Muscle layer of duodenum (tissue), 2 donors: ENCODE measurements around the gene IL23A.

Experiments
- H3K27ac ChIP-seq: one replicate; pipeline ENCODE4 v1.7.0; 2013; ENCODE audit warnings: mild to moderate bottlenecking, low read length
- H3K27me3 ChIP-seq: one replicate; pipeline ENCODE4 v1.7.0; 2013; ENCODE audit warnings: low read depth, mild to moderate bottlenecking, control low read depth, low read length
- H3K36me3 ChIP-seq, 2 donors: one replicate each; pipeline ENCODE4 v1.7.0; 2013; ENCODE audit warnings: low read length in 2 of 2, control low read depth in 1 of 2, mild to moderate bottlenecking in 1 of 2; ENCODE audit not compliant: insufficient read depth in 2 of 2, control insufficient read depth in 1 of 2
- H3K4me1 ChIP-seq, 2 donors: one replicate each; pipeline ENCODE4 v1.7.0; 2013; ENCODE audit warnings: low read length in 2 of 2, mild to moderate bottlenecking in 2 of 2, control low read depth in 1 of 2, moderate library complexity in 1 of 2; ENCODE audit not compliant: insufficient read depth in 2 of 2, control insufficient read depth in 1 of 2
- H3K4me3 ChIP-seq, 2 donors: one replicate each; pipeline ENCODE4 v1.7.0; 2013; ENCODE audit warnings: low read length in 2 of 2, low read depth in 1 of 2, mild to moderate bottlenecking in 1 of 2
- H3K9me3 ChIP-seq, 2 donors: one replicate each; pipeline ENCODE4 v1.7.0; 2013; ENCODE audit warnings: low read length in 2 of 2, control low read depth in 1 of 2, mild to moderate bottlenecking in 1 of 2; ENCODE audit not compliant: control insufficient read depth in 1 of 2
- donor health status: healthy.

IL23A gene

DNA sequence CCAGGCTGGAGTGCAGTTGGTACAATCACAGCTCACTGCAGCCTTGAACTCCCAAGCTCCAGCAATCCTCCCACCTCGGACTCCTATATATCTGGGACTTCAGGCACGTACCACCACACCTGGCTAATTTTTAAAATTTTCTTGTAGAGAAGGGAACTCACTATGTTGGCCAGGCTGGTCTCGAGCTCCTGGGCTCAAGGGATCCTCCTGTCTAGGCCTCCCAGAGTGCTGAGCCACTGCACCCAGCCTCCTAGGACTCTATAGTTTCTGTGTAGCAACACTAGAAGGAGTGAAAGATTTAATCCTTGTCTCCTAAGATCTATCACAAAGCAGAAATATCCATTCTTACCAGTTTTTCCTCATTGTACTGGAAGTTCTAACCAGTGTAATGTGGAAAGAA, 28.3 kb downstream of the IL23A start:
- Histone ChIP-seq H3K4me1 (no peaks in the 10 kb centered on the region), H3K27me3 (no peaks in the 10 kb centered on the region), H3K4me3 (no peak overlapping the region), H3K9me3 (no peaks in the 10 kb centered on the region), H3K36me3 (no peaks in the 10 kb centered on the region), H3K27ac (no peak overlapping the region)

DNA sequence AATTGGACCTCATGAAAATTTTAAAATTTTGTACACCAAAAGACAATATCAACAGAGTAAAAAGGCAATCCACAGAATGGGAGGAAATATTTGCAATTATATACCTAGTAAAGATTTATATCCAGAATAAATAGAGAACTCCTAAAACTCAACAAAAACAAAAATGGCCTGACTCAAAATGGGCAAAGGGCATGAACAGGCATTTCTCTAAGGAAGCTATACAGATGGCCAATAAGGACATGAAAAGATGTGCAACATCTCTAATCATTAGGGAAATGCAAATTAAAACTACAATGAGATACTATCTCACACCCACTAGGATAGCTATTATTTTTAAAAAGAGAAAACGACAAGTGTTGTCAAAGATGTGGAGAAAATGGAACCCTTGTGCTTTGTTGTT, 34.8 kb downstream of the IL23A start:
- no peaks in the 10 kb centered on the region for H3K36me3 ChIP-seq
- no peak overlapping the region for H3K27ac ChIP-seq
- no peaks in the 10 kb centered on the region for H3K4me1 ChIP-seq
- H3K4me3 ChIP-seq: no peak overlapping the region
- H3K9me3 ChIP-seq: no peaks in the 10 kb centered on the region
- H3K27me3 ChIP-seq: no peaks in the 10 kb centered on the region

DNA sequence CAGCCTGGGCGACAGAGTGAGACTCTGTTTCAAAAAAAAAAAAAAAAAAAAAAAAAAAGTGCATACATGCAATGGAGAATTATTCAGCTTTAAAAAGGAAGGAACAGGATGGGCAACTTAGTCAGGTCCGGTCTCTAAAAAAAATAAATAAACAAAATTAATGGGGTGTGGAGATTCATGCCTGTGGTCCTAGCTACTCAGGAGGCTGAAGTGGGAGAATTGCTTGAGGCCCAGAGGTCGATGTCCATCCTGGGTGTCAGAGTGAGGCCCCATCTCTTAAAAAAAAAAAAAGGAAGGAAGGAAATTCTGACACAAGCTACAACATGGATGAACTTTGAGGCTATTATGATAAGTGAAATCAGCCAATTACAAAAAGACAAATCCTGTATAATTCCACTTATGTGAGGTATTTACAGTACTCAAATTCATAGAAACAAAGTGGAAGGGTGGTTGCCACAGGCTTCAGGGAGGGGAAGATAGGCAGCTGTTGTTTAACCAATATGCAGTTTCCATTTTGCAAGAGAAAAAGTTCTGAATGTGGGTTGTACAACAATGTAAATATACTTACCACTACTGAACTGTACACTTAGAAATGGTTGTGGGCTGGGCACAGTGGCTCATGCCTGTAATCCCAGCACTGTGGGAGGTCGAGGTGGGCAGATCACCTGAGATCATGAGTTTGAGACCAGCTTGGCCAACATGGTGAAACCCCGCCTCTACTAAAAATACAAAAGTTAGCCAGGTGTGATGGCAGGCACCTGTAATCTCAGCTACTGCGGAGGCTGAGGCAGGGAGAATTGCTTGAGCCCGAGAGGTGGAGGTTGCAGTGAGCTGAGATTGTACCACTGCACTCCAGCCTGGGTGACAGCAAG, 36.3 kb downstream of the IL23A start:
- H3K27me3 ChIP-seq: no peaks in the 10 kb centered on the region
- no peak overlapping the region for H3K4me3 ChIP-seq
- H3K36me3 ChIP-seq: no peaks in the 10 kb centered on the region
- no peaks in the 10 kb centered on the region for H3K9me3 ChIP-seq
- no peaks in the 10 kb centered on the region for H3K4me1 ChIP-seq
- no peak overlapping the region for H3K27ac ChIP-seq

GRCh38 chr12:56375598-56376434, 37.1 kb downstream of the IL23A start:
- no peak overlapping the region for H3K27ac ChIP-seq
- no peaks in the 10 kb centered on the region for H3K9me3 ChIP-seq
- no peak overlapping the region for H3K4me3 ChIP-seq

GRCh38 chr12:56377310-56377988, 38.8 kb downstream of the IL23A start:
- no peaks in the 10 kb centered on the region for H3K9me3 ChIP-seq
- no peaks in the 10 kb centered on the region for H3K36me3 ChIP-seq
- no peak overlapping the region for H3K4me3 ChIP-seq
- H3K27ac ChIP-seq: no peak overlapping the region
- no peaks in the 10 kb centered on the region for H3K27me3 ChIP-seq
- no peaks in the 10 kb centered on the region for H3K4me1 ChIP-seq

More at GRCh38 chr12:56375598-56376434, 37.1 kb downstream of the IL23A start:
- Histone ChIP-seq H3K4me1 (no peaks in the 10 kb centered on the region), H3K27me3 (no peaks in the 10 kb centered on the region), H3K36me3 (no peaks in the 10 kb centered on the region)

- Histone ChIP-seq H3K27ac (no peak overlapping the region), H3K27me3 (no peaks in the 10 kb centered on the region), H3K36me3 (no peaks in the 10 kb centered on the region), H3K9me3 (no peaks in the 10 kb centered on the region), H3K4me3 (no peak overlapping the region), H3K4me1 (no peaks in the 10 kb centered on the region)
Measured at GRCh38 chr12:56377989-56378316, 39.3 kb downstream of the IL23A start.

GRCh38 chr12:56382611-56383010, 43.9 kb downstream of the IL23A start:
- Histone ChIP-seq H3K4me1 (no peaks in the 10 kb centered on the region), H3K27me3 (no peaks in the 10 kb centered on the region), H3K27ac (no peak overlapping the region), H3K9me3 (no peaks in the 10 kb centered on the region), H3K36me3 (no peaks in the 10 kb centered on the region), H3K4me3 (no peak overlapping the region)

- Histone ChIP-seq H3K9me3 (no peaks in the 10 kb centered on the region), H3K27ac (no peak overlapping the region), H3K36me3 (no peaks in the 10 kb centered on the region), H3K27me3 (no peaks in the 10 kb centered on the region), H3K4me1 (no peaks in the 10 kb centered on the region), H3K4me3 (no peak overlapping the region)
Measured at GRCh38 chr12:56385873-56386272, 47.2 kb downstream of the IL23A start.

DNA sequence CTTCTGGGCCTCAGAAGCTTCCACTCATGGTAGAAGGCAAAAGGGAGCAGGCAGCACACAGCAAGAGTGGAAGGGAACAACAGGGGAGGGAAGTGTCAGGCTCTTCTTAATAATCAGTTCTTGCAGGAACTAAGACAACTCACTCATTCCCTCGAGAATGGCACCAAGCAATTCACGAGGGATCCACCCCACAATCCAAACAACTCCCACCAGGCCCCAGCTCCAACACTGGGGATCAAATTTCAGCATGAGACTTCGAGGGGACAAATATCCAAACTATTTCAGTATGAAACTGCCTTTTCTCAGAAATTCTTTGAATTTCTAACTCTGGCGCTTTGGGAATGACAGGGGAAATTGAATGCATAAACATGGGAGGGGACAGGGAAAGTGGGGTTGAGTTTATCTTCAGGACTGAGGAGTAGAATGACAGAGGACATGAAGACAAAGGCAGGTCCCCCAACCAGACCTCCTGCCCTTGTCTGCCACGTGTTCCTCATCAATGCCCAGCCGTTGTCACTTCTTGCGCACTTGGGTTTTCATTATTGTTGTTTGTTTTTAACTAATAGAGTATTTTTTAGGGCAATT, 48.6 kb downstream of the IL23A start:
- H3K4me3 ChIP-seq: no peak overlapping the region
- no peak overlapping the region for H3K27ac ChIP-seq
- H3K4me1 ChIP-seq: no peaks in the 10 kb centered on the region
- no peaks in the 10 kb centered on the region for H3K36me3 ChIP-seq
- H3K27me3 ChIP-seq: no peaks in the 10 kb centered on the region
- no peaks in the 10 kb centered on the region for H3K9me3 ChIP-seq

- Histone ChIP-seq H3K4me1 (no peaks in the 10 kb centered on the region), H3K4me3 (no peak overlapping the region), H3K27ac (no peak overlapping the region)
Measured at GRCh38 chr12:56389412-56389811, 50.7 kb downstream of the IL23A start.

More at GRCh38 chr12:56389412-56389811, 50.7 kb downstream of the IL23A start:
- H3K27me3 ChIP-seq: no peaks in the 10 kb centered on the region
- H3K36me3 ChIP-seq: no peaks in the 10 kb centered on the region
- H3K9me3 ChIP-seq: peaks cover 0 to 2% of the 10 kb centered on the region in 2 donors
